GM12874 (cell line): Measurements from ENCODE around the gene SPEF2.

Experiments used
- CTCF ChIP-seq: IDR thresholded peaks from 2 replicates; pipeline ENCODE4 v1.5.1; 2011; ENCODE audit warnings: low read depth, mild to moderate bottlenecking, control low read depth, low read length, moderate library complexity; ENCODE audit not compliant: insufficient read depth

Gene SPEF2

GRCh38 chr5:35617435-35618303 is at the start of gene SPEF2:
Gene SPEF2 (plus strand): TSS chr5:35617863. CDS start chr5:35617998, 135 bp downstream.
- peak; percentile 81 for TF ChIP-seq CTCF

GRCh38 chr5:35575578-35575977 is 42.1 kb upstream of the SPEF2 start:
- no peak for TF ChIP-seq CTCF

GRCh38 chr5:35587419-35587818 is 30.2 kb upstream of the SPEF2 start:
- no peak for TF ChIP-seq CTCF

GRCh38 chr5:35593338-35593737 is 24.3 kb upstream of the SPEF2 start:
- no peak for TF ChIP-seq CTCF

- TF ChIP-seq CTCF = 0 out of 2 replicates have a peak, but pooled peaks have one; percentile 11
These were observed 18.8 kb upstream of the SPEF2 start for GRCh38 chr5:35598707-35599370.

- no peak for TF ChIP-seq CTCF
These were observed 17.1 kb upstream of the SPEF2 start for GRCh38 chr5:35600591-35600990.
